ENCODE results near the gene FER1L5. TPM values are rescaled to one million over a fixed set of nuclear protein-coding genes. Genes with fewer than 3 reads are reported as not detected.
A peak's percentile ranks its signal among the peaks of the same experiment; 100 is the strongest.

FER1L5 gene
- not detected for total RNA-seq

- no peaks in the 10 kb centered on the region for H3K9me3 Mint-ChIP-seq
- no peak for DNase-seq
- CTCF ChIA-PET = interaction anchor here (1.2 kb wide), 1 partner anchor 9 kb away, joined by 4 read pairs; no protein-coding TSS in a partner anchor
- POLR2A ChIA-PET = no interaction called here
- H3K4me1 Mint-ChIP-seq = peaks cover 10% of the 10 kb centered on the region
- no peaks in the 10 kb centered on the region for H3K36me3 Mint-ChIP-seq (ENCODE audit: low read depth)
- no peak within 1 kb of the TSS for H3K4me3 Mint-ChIP-seq
- H3K27me3 Mint-ChIP-seq = peaks cover 8% of the 10 kb centered on the region
- no peak within 1 kb of the TSS for H3K27ac Mint-ChIP-seq
These were observed at the start of gene FER1L5 for GRCh38 chr2:96642564-96643360. Gene FER1L5, plus strand, starts transcription at chr2:96642764. Its CDS starts 73 bp downstream, at chr2:96642837.

DNA sequence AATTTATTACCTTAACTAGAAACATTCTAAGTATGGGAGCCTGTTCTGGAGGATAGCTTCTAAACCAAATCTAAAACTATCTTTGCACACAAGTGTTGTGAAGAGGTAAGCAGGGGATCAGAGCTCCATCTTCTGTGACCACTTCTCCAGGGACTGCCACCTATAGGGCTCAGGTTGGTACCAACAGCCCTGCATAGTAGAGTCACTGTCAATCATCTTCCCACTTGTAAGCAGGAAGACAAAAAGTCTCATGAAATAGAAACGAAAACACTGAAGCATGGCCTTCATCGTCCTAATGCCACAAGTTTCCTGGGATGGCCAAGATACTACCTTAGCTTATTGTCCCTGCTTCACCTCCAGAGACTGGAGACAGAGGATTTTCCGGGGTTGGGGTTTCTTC, 48.3 kb upstream of the FER1L5 start:
- no peak for DNase-seq
- POLR2A ChIA-PET = interaction anchor here (0.6 to 3.9 kb wide), 15 partner anchors 10 to 290 kb away, joined by 3 to 32 read pairs (median 7); partner anchors contain the start of genes ARID5A, CNNM3, CNNM4 and KANSL3
- H3K27ac Mint-ChIP-seq = peak overlapping the region; percentile 92
- CTCF ChIA-PET = interaction anchor here (1.0 to 2.2 kb wide), 12 partner anchors 9 to 572 kb away, joined by 3 to 7 read pairs (median 4); partner anchors contain the start of genes ANKRD39 and KANSL3
- H3K9me3 Mint-ChIP-seq = no peaks in the 10 kb centered on the region
- peaks cover 82% of the 10 kb centered on the region for H3K36me3 Mint-ChIP-seq (ENCODE audit: low read depth)
- H3K4me1 Mint-ChIP-seq = peaks cover 66% of the 10 kb centered on the region
- peak overlapping the region; percentile 7 for H3K4me3 Mint-ChIP-seq
- H3K27me3 Mint-ChIP-seq = no peaks in the 10 kb centered on the region

DNA sequence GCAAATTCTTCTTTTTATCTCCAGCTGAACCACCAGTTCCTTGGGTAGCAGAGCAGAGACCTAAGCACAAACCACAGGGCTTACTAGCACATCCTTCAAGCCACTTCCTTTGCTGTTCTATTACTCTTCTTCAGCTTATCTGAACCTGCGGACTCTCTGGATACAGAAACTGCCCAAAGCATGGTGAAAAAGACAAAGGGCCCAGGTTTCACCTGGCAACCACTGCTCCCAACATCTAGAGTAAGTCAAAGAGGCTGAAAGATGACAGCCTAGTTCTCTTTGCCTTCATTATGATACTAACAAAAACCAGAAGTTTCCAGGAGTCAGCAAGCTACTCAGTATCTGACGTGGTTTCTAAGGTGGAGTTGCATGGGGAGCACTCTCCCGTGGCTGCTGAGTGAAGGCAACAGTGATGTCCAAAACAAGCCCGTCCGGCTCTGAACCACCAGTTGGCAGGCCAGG, 47.8 kb upstream of the FER1L5 start:
- H3K36me3 Mint-ChIP-seq (ENCODE audit: low read depth) = peaks cover 81% of the 10 kb centered on the region
- H3K27me3 Mint-ChIP-seq = no peaks in the 10 kb centered on the region
- CTCF ChIA-PET = interaction anchor here (0.6 to 2.2 kb wide), 12 partner anchors 9 to 572 kb away, joined by 3 to 7 read pairs (median 4); partner anchors contain the start of genes ANKRD39 and KANSL3
- H3K4me1 Mint-ChIP-seq = peaks cover 65% of the 10 kb centered on the region
- POLR2A ChIA-PET = interaction anchor here (0.6 to 3.9 kb wide), 14 partner anchors 10 to 290 kb away, joined by 3 to 32 read pairs (median 8); partner anchors contain the start of genes ARID5A, CNNM3, KANSL3 and NCAPH
- H3K4me3 Mint-ChIP-seq = peak overlapping the region; percentile 26
- H3K9me3 Mint-ChIP-seq = no peaks in the 10 kb centered on the region
- peak; percentile 51 for DNase-seq
- H3K27ac Mint-ChIP-seq = peak overlapping the region; percentile 92

GRCh38 chr2:96596596-96596995, 46.0 kb upstream of the FER1L5 start:
- Mint-ChIP-seq H3K9me3 (no peaks in the 10 kb centered on the region), H3K27me3 (no peaks in the 10 kb centered on the region), H3K4me1 (peaks cover 74% of the 10 kb centered on the region), H3K27ac (peak overlapping the region; percentile 24), H3K36me3 (ENCODE audit: low read depth) (peaks cover 90% of the 10 kb centered on the region), H3K4me3 (no peak overlapping the region)
- ChIA-PET POLR2A (no interaction called here), CTCF (no interaction called here)
- DNase-seq = no peak

- H3K9me3 Mint-ChIP-seq = no peaks in the 10 kb centered on the region
- H3K4me3 Mint-ChIP-seq = no peak overlapping the region
- ChIA-PET POLR2A (no interaction called here), CTCF (no interaction called here)
- DNase-seq = no peak
- no peaks in the 10 kb centered on the region for H3K27me3 Mint-ChIP-seq
- H3K36me3 Mint-ChIP-seq (ENCODE audit: low read depth) = peaks cover 85% of the 10 kb centered on the region
- peak overlapping the region; percentile 27 for H3K27ac Mint-ChIP-seq
- peaks cover 54% of the 10 kb centered on the region for H3K4me1 Mint-ChIP-seq
These were observed 42.6 kb upstream of the FER1L5 start for GRCh38 chr2:96599941-96600340.

- Mint-ChIP-seq H3K27me3 (no peaks in the 10 kb centered on the region), H3K27ac (peak overlapping the region; percentile 78), H3K36me3 (ENCODE audit: low read depth) (peaks cover 87% of the 10 kb centered on the region), H3K4me1 (peaks cover 44% of the 10 kb centered on the region), H3K9me3 (no peaks in the 10 kb centered on the region), H3K4me3 (peak overlapping the region; percentile 16)
- ChIA-PET CTCF (interaction anchor here (1.0 to 1.5 kb wide), 3 partner anchors 13 to 194 kb away, joined by 3 to 5 read pairs (median 3); no protein-coding TSS in a partner anchor), POLR2A (interaction anchor here (0.8 to 4.7 kb wide), 5 partner anchors 7 to 114 kb away, joined by 3 to 20 read pairs (median 3); no protein-coding TSS in a partner anchor)
- peak; percentile 33 for DNase-seq
These were observed 40.9 kb upstream of the FER1L5 start for GRCh38 chr2:96601382-96602292.

- no peaks in the 10 kb centered on the region for H3K9me3 Mint-ChIP-seq
- no peak for DNase-seq
- H3K4me1 Mint-ChIP-seq = peaks cover 42% of the 10 kb centered on the region
- no peak overlapping the region for H3K4me3 Mint-ChIP-seq
- ChIA-PET POLR2A (interaction anchor here (1.2 to 4.7 kb wide), 3 partner anchors 8 to 25 kb away, joined by 3 to 20 read pairs (median 5); no protein-coding TSS in a partner anchor), CTCF (interaction anchor here (1.2 to 1.5 kb wide), 2 partner anchors 48 to 195 kb away, joined by 3 to 5 read pairs; no protein-coding TSS in a partner anchor)
- no peaks in the 10 kb centered on the region for H3K27me3 Mint-ChIP-seq
- H3K27ac Mint-ChIP-seq = peak overlapping the region; percentile 78
- peaks cover 88% of the 10 kb centered on the region for H3K36me3 Mint-ChIP-seq (ENCODE audit: low read depth)
These were observed 40.2 kb upstream of the FER1L5 start for GRCh38 chr2:96602330-96602823.

GRCh38 chr2:96604104-96604503, 38.5 kb upstream of the FER1L5 start:
- H3K4me1 Mint-ChIP-seq = peaks cover 35% of the 10 kb centered on the region
- H3K36me3 Mint-ChIP-seq (ENCODE audit: low read depth) = peaks cover 92% of the 10 kb centered on the region
- POLR2A ChIA-PET = interaction anchor here (1.4 to 4.7 kb wide), 3 partner anchors 10 to 15 kb away, joined by 4 to 20 read pairs (median 4); no protein-coding TSS in a partner anchor
- CTCF ChIA-PET = interaction anchor here (0.6 to 1.5 kb wide), 4 partner anchors 9 to 157 kb away, joined by 3 to 7 read pairs (median 5); partner anchors contain the start of gene CNNM4
- H3K27ac Mint-ChIP-seq = no peak overlapping the region
- DNase-seq = no peak
- H3K9me3 Mint-ChIP-seq = no peaks in the 10 kb centered on the region
- H3K27me3 Mint-ChIP-seq = no peaks in the 10 kb centered on the region
- no peak overlapping the region for H3K4me3 Mint-ChIP-seq

- H3K36me3 Mint-ChIP-seq (ENCODE audit: low read depth) = peaks cover 91% of the 10 kb centered on the region
- ChIA-PET CTCF (interaction anchor here (0.7 kb wide), 1 partner anchor 152 kb away, joined by 3 read pairs; no protein-coding TSS in a partner anchor), POLR2A (interaction anchor here (2.6 kb wide), 1 partner anchor 14 kb away, joined by 9 read pairs; no protein-coding TSS in a partner anchor)
- no peak for DNase-seq
- H3K27me3 Mint-ChIP-seq = no peaks in the 10 kb centered on the region
- no peak overlapping the region for H3K4me3 Mint-ChIP-seq
- peaks cover 6% of the 10 kb centered on the region for H3K4me1 Mint-ChIP-seq
- H3K9me3 Mint-ChIP-seq = no peaks in the 10 kb centered on the region
- no peak overlapping the region for H3K27ac Mint-ChIP-seq
These were observed 33.8 kb upstream of the FER1L5 start for GRCh38 chr2:96608469-96609455.

GRCh38 chr2:96616128-96616527, 26.4 kb upstream of the FER1L5 start:
- DNase-seq = no peak
- Mint-ChIP-seq H3K4me3 (no peak overlapping the region), H3K4me1 (peaks cover 45% of the 10 kb centered on the region), H3K9me3 (no peaks in the 10 kb centered on the region), H3K27me3 (no peaks in the 10 kb centered on the region), H3K27ac (peak overlapping the region; percentile 96), H3K36me3 (ENCODE audit: low read depth) (peaks cover 68% of the 10 kb centered on the region)
- ChIA-PET CTCF (interaction anchor here (1.0 to 1.2 kb wide), 2 partner anchors 21 to 62 kb away, joined by 3 to 4 read pairs; no protein-coding TSS in a partner anchor), POLR2A (interaction anchor here (1.1 to 1.4 kb wide), 4 partner anchors 12 to 23 kb away, joined by 3 to 10 read pairs (median 6); partner anchors contain the start of gene KANSL3)

DNA sequence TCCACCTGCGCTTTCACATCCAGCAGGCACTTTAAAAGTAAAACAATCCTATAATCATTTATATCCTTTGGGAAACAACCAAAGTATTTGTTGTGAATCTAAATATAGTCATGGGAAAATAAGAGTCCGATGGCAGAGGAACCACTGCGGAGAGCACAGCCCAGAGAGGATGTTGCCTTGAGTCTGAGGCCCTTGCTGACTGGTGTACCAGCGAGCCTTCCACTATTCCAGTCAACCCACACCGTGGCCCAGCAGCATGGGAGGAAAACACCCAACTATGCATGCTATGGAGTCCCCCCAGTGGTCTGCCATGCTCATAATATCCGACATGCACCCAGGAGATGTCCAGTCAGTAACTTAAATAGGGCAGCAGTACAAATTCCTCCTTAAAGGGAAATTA, 26.0 kb upstream of the FER1L5 start:
- no peak for DNase-seq
- CTCF ChIA-PET = interaction anchor here (1.0 to 1.2 kb wide), 2 partner anchors 22 to 62 kb away, joined by 3 to 4 read pairs; no protein-coding TSS in a partner anchor
- Mint-ChIP-seq H3K36me3 (ENCODE audit: low read depth) (peaks cover 64% of the 10 kb centered on the region), H3K27ac (peak overlapping the region; percentile 96), H3K4me1 (peaks cover 45% of the 10 kb centered on the region), H3K9me3 (no peaks in the 10 kb centered on the region), H3K27me3 (no peaks in the 10 kb centered on the region), H3K4me3 (no peak overlapping the region)
- POLR2A ChIA-PET = interaction anchor here (1.1 to 1.4 kb wide), 4 partner anchors 12 to 23 kb away, joined by 3 to 10 read pairs (median 6); partner anchors contain the start of gene KANSL3
